PC-3 (cell line): ENCODE data around the gene TNS3. TPM values are rescaled to one million over a fixed set of nuclear protein-coding genes. Genes with fewer than 3 reads are reported as not detected.

Experiments
- ATAC-seq: fragments of 200-7000 bp; cut with Tn5 transposase; 2 replicates; pipeline ENCODE4 v1.9.1; 2020; ENCODE audit warnings: mild to moderate bottlenecking, moderate library complexity
- BruUV-seq: library from RNA; stranded (reverse); fragments of 400-500 nt; replicated peaks from 2 replicates; lab custom pipeline; 2021; lab: Mats Ljungman, UMichigan
- CTCF ChIA-PET: fragments of 300-600 bp; sonication (Branson Sonifier 250); formaldehyde crosslinking; loops from one replicate; lab custom pipeline; 2022; ENCODE audit warnings: antibody characterized with exemption; lab: Charles Lee
- POLR2A ChIA-PET: fragments of 300-600 bp; sonication (Branson Sonifier 250); formaldehyde crosslinking; loops from one replicate; lab custom pipeline; 2022; ENCODE audit warnings: antibody characterized with exemption; ENCODE audit not compliant: unreplicated experiment; lab: Charles Lee
- DNase-seq: peaks from one replicate; pipeline ENCODE4 v3.0.0-alpha.2; 2015
- H2AFZ ChIP-seq: fragments of 300-600 bp; sonication (generic); 2 replicates; pipeline ENCODE4 v1.6.0; 2016; ENCODE audit warnings: antibody characterized with exemption, low read length
- H3F3A ChIP-seq: fragments of 300-600 bp; sonication (generic); one replicate; pipeline ENCODE4 v1.6.0; 2017; ENCODE audit warnings: antibody characterized with exemption, low read length, control low read depth, mild to moderate bottlenecking; ENCODE audit not compliant: unreplicated experiment
- H3K27ac ChIP-seq: fragments of 300-600 bp; sonication (generic); 2 replicates; pipeline ENCODE4 v1.5.1; 2016; ENCODE audit warnings: mild to moderate bottlenecking, low read length
- H3K27me3 ChIP-seq: fragments of 300-600 bp; sonication (generic); 2 replicates; pipeline ENCODE4 v1.6.1; 2016; ENCODE audit warnings: low read length, mixed read lengths
- H3K36me3 ChIP-seq: fragments of 300-600 bp; sonication (generic); 2 replicates; pipeline ENCODE4 v1.6.1; 2016; ENCODE audit warnings: low read depth, mixed run types, low read length, mixed read lengths
- H3K4me1 ChIP-seq: fragments of 300-600 bp; sonication (generic); 2 replicates; pipeline ENCODE4 v1.5.1; 2016; ENCODE audit warnings: low read length; ENCODE audit not compliant: insufficient read depth
- H3K4me2 ChIP-seq: fragments of 300-600 bp; sonication (generic); 2 replicates; pipeline ENCODE4 v1.6.0; 2016; ENCODE audit warnings: low read length
- H3K4me3 ChIP-seq: fragments of 300-600 bp; sonication (generic); 2 replicates; pipeline ENCODE4 v1.5.1; 2016; ENCODE audit warnings: mild to moderate bottlenecking, low read length, mixed read lengths
- H3K79me2 ChIP-seq: fragments of 300-600 bp; sonication (generic); 2 replicates; pipeline ENCODE4 v1.6.1; 2017; ENCODE audit warnings: low read length, mixed read lengths
- H3K9ac ChIP-seq: fragments of 300-600 bp; sonication (generic); 2 replicates; pipeline ENCODE4 v1.6.0; 2016; ENCODE audit warnings: mild to moderate bottlenecking, low read length
- H3K9me2 ChIP-seq: fragments of 300-600 bp; sonication (generic); replicated peaks from 2 replicates; pipeline ENCODE4 v1.6.1; 2016; ENCODE audit warnings: mixed run types, low read length, mixed read lengths
- H3K9me3 ChIP-seq: fragments of 300-600 bp; sonication (generic); 2 replicates; pipeline ENCODE4 v1.6.1; 2016; ENCODE audit warnings: low read length, mixed read lengths
- H4K20me1 ChIP-seq: fragments of 300-600 bp; sonication (generic); 2 replicates; pipeline ENCODE4 v1.6.1; 2016; ENCODE audit warnings: low read length, mixed read lengths
- CTCF ChIP-seq: fragments of 300-600 bp; sonication (generic); conservative IDR thresholded peaks from 2 replicates; pipeline ENCODE4 v1.5.1; 2017; ENCODE audit warnings: antibody characterized with exemption, low read depth, mild to moderate bottlenecking, low read length
- EZH2 ChIP-seq: fragments of 300-600 bp; sonication (generic); IDR thresholded peaks from one replicate; pipeline ENCODE4 v1.6.1; 2017; ENCODE audit warnings: antibody characterized with exemption, mild to moderate bottlenecking, low read length; ENCODE audit not compliant: unreplicated experiment
- EZH2phosphoT487 ChIP-seq: fragments of 300-600 bp; sonication (generic); IDR thresholded peaks from 2 replicates; pipeline ENCODE4 v1.6.1; 2018; ENCODE audit warnings: mild to moderate bottlenecking, antibody characterized with exemption, low read length, borderline replicate concordance
- intact Hi-C: fragments of 100-400 bp; cut with micrococcal nuclease; formaldehyde crosslinking; loops from 2 replicates; pipeline ENCODE4 v1.9.0; 2023
- total RNA-seq: library from RNA; depleted of rRNA; stranded (reverse); fragments of >200 nt; gene quantifications from 2 replicates; pipeline ENCODE4 v1.2.3, GENCODE V29; 2014

TNS3 gene
- total RNA-seq, 1 experiment from 2014 or later = 72.3 TPM

- H4K20me1 ChIP-seq = peaks cover 7% of the 10 kb centered on the region; the same call in 1 of the 2 replicates
- ATAC-seq (no peak), DNase-seq (no peak)
- TF ChIP-seq EZH2 = no peak
- TF ChIP-seq EZH2phosphoT487 = no peak
- no peak for TF ChIP-seq CTCF
- H3K27ac ChIP-seq = no peak overlapping the region
- no peak overlapping the region for H3K4me2 ChIP-seq
- H3K9me2 ChIP-seq = no peaks in the 10 kb centered on the region
- peaks cover 100% of the 10 kb centered on the region for H3K79me2 ChIP-seq
- no peaks in the 10 kb centered on the region for H3F3A ChIP-seq
- no peaks in the 10 kb centered on the region for H3K27me3 ChIP-seq
- intact Hi-C loops = no loop called here
- no peaks in the 10 kb centered on the region for H3K9me3 ChIP-seq
- no peak overlapping the region for H2AFZ ChIP-seq
- no TSS peak for BruUV-seq
- 0 out of 2 replicates have a peak, but pooled peaks cover 6% of the 10 kb centered on the region for H3K36me3 ChIP-seq
- no peak overlapping the region for H3K4me3 ChIP-seq
- no peak overlapping the region for H3K9ac ChIP-seq
- POLR2A ChIA-PET = interaction anchor here (0.7 kb wide), 1 partner anchor 317 kb away, joined by 12 read pairs; no protein-coding TSS in a partner anchor
- CTCF ChIA-PET = no interaction called here
- H3K4me1 ChIP-seq = peaks cover 24% of the 10 kb centered on the region
Observed at GRCh38 chr7:47447621-47448349, 134.1 kb downstream of the TNS3 start.

GRCh38 chr7:47446871-47447466 is 134.9 kb downstream of the TNS3 start:
- peaks cover 16% of the 10 kb centered on the region for H3K4me1 ChIP-seq
- H3K27ac ChIP-seq = no peak overlapping the region
- no peak overlapping the region for H3K9ac ChIP-seq
- H4K20me1 ChIP-seq = peaks cover 13% of the 10 kb centered on the region; the same call in 1 of the 2 replicates
- TF ChIP-seq EZH2 (no peak), EZH2phosphoT487 (no peak), CTCF (no peak)
- no peak overlapping the region for H2AFZ ChIP-seq
- no peaks in the 10 kb centered on the region for H3F3A ChIP-seq
- H3K4me2 ChIP-seq = no peak overlapping the region
- no TSS peak for BruUV-seq
- peaks cover 100% of the 10 kb centered on the region for H3K79me2 ChIP-seq
- H3K27me3 ChIP-seq = no peaks in the 10 kb centered on the region
- H3K9me3 ChIP-seq = no peaks in the 10 kb centered on the region
- CTCF ChIA-PET = no interaction called here
- DNase-seq = no peak
- no peak for ATAC-seq
- no peak overlapping the region for H3K4me3 ChIP-seq
- H3K9me2 ChIP-seq = no peaks in the 10 kb centered on the region
- 0 out of 2 replicates have a peak, but pooled peaks cover 6% of the 10 kb centered on the region for H3K36me3 ChIP-seq
- POLR2A ChIA-PET = no interaction called here
- intact Hi-C loops = no loop called here
